HepG2 (cell line): Measurements from ENCODE around the gene ZBTB48. TPM values are rescaled to one million over a fixed set of nuclear protein-coding genes. Genes with fewer than 3 reads are reported as not detected.

Experiments used
- ARID4A ChIP-seq: sonication (generic); formaldehyde crosslinking; IDR thresholded peaks from 2 replicates; pipeline ENCODE4 v1.5.0; 2020; ENCODE audit warnings: mild to moderate bottlenecking, missing genetic modification reagents, borderline replicate concordance
- ATF4 ChIP-seq, 2 experiments: fragments of 450-650 bp in 1 of 2; sonication (generic) in 1 of 2; formaldehyde crosslinking; IDR thresholded peaks; 2 replicates each; pipeline versions ENCODE4 v1.5.0 to v1.8.0; 2020 to 2022; ENCODE audit warnings: mild to moderate bottlenecking in 1 of 2, missing genetic modification reagents in 1 of 2
- CBX1 ChIP-seq: IDR thresholded peaks from one replicate; pipeline ENCODE4 v1.6.1; 2016; ENCODE audit warnings: antibody characterized with exemption, low read depth
- FLYWCH1 ChIP-seq: sonication (generic); formaldehyde crosslinking; IDR thresholded peaks from 2 replicates; pipeline ENCODE4 v1.8.1; 2023; ENCODE audit warnings: mild to moderate bottlenecking, missing genetic modification reagents
- GMEB2 ChIP-seq: IDR thresholded peaks from 2 replicates; pipeline ENCODE4 v1.6.1; 2016; ENCODE audit warnings: missing biosample characterization, missing genetic modification reagents, low read depth
- MEIS1 ChIP-seq: sonication (generic); formaldehyde crosslinking; IDR thresholded peaks from 2 replicates; pipeline ENCODE4 v1.9.0; 2021; ENCODE audit warnings: mild to moderate bottlenecking, missing genetic modification reagents, moderate library complexity, borderline replicate concordance
- MTERF4 ChIP-seq: sonication (generic); formaldehyde crosslinking; IDR thresholded peaks from 2 replicates; pipeline ENCODE4 v1.8.0; 2023; ENCODE audit warnings: mild to moderate bottlenecking, missing genetic modification reagents
- RFX1 ChIP-seq: fragments of 450-650 bp; IDR thresholded peaks from 2 replicates; pipeline ENCODE4 v1.6.1; 2017
- SOX13 ChIP-seq, 3 experiments: fragments of 450-650 bp in 1 of 3; sonication (generic) in 1 of 3; formaldehyde crosslinking in 1 of 3; IDR thresholded peaks in 2 of 3; conservative IDR thresholded peaks in 1 of 3; 2 replicates each; pipeline versions ENCODE4 v1.5.0 to v1.6.1; 2016 to 2020; ENCODE audit warnings: antibody characterized with exemption in 1 of 3, mild to moderate bottlenecking in 1 of 3, missing compliant biosample characterization in 1 of 3, missing genetic modification reagents in 1 of 3, moderate library complexity in 1 of 3
- ZMAT3 ChIP-seq: sonication (generic); formaldehyde crosslinking; conservative IDR thresholded peaks from 2 replicates; pipeline ENCODE4 v1.7.0; 2021; ENCODE audit warnings: missing genetic modification reagents
- polyA plus RNA-seq, 8 experiments: library from polyadenylated mRNA; depleted of rRNA in 3 of 8; stranded (reverse) in 7 of 8; unstranded in 1 of 8; fragments of >200 nt; fragmentation: Illumina TruSeq in 4 of 8; extraction: Trizol in 4 of 8; gene quantifications; 2 replicates each; pipeline versions ENCODE4 v1.2.1 to v1.2.3, GENCODE V29; 2011 to 2016; ENCODE audit warnings: low read depth in 4 of 8, missing spikeins in 1 of 8, mixed read lengths in 1 of 8; ENCODE audit not compliant: insufficient read depth in 1 of 8
- total RNA-seq, 5 experiments: library from RNA; depleted of rRNA; stranded (reverse); fragments of >200 nt; fragmentation: Illumina TruSeq; extraction: Trizol; gene quantifications; 2 replicates each; pipeline ENCODE4 v1.2.3, GENCODE V29; 2016; ENCODE audit warnings: low read depth in 1 of 5
- TF ChIP-seq, protein P1 (sequence below): IDR thresholded peaks from 2 replicates; pipeline ENCODE4 v1.6.1; 2012; ENCODE audit warnings: inconsistent platforms
- TF ChIP-seq, protein P2 (sequence below), 2 experiments: IDR thresholded peaks; 2 replicates each; pipeline ENCODE4 v1.6.1; 2011 to 2012; ENCODE audit warnings: low read length in 2 of 2, borderline replicate concordance in 1 of 2, low read depth in 1 of 2, mild to moderate bottlenecking in 1 of 2, moderate library complexity in 1 of 2

Gene ZBTB48
- total and polyA plus RNA-seq, 2 of the 13 experiments (the other 11 are each of a cell fraction or from before 2014, with no cell fraction given), result 13.0 to 17.1 TPM

DNA sequence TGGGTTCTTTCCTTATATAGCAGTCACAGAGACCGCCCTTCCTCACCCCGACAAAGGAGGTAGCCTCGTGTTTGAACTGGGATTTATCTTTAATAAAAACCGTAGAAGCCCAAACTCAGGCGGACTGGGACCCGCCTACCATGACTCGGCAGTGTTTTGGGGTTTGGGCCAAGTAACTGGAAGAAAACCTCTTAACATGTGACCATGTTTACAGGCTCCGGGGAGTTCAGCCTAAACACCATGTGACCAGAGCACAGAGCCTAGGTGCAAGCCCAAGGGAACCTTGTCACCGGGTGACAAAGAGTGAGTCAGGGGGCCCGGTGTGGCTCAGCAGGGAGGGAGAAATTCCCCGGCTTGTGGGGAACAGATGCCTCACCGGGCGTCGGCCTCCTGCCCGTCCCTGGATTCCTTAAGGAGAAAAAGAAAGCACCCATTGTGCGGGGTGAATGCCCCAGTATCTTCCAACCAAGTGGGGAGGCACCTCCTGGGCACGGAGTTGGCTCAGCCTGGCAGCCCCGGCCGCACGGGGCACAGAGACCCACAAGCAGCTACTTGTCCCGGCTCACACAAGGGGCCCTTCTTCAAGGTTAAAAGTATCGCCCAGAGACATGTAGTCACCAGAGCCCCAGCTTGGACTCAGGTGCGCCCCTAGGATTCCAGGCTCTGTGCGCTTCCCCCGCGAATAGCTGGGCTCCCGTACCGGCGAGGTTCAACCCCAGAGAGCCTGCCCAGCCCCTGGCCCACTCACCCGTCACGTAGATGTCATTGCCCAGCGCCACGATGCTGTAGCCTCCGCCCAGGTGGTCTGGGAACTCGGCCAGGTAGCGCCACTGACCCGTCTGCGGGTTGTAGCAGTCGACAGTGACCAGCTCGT, 21.5 kb downstream of the ZBTB48 start (continued):
- peak; percentile 78 for TF ChIP-seq ARID4A (CRISPR knock-in tag)
- TF ChIP-seq GMEB2 (CRISPR knock-in tag), result no peak
- no peak for TF ChIP-seq CBX1
- peak in 1 of 2 experiments; percentile 27; a peak in 1 of 4 replicates for TF ChIP-seq ATF4 (CRISPR knock-in tag; IDR thresholded peaks at IDR 0.05)
- 0 out of 2 replicates have a peak, but pooled peaks have one; percentile 61 for TF ChIP-seq MEIS1 (CRISPR knock-in tag)
- TF ChIP-seq, protein P1, sequence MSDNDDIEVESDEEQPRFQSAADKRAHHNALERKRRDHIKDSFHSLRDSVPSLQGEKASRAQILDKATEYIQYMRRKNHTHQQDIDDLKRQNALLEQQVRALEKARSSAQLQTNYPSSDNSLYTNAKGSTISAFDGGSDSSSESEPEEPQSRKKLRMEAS, result peak; percentile 87
- TF ChIP-seq ZMAT3, result no peak
- no peak for TF ChIP-seq FLYWCH1 (CRISPR knock-in tag)
- TF ChIP-seq MTERF4 (CRISPR knock-in tag), result peak; percentile 61; the same call in 1 of the 2 replicates
- TF ChIP-seq SOX13 (IDR thresholded peaks at IDR 0.05), result no peak
- TF ChIP-seq SOX13 (CRISPR knock-in tag; conservative IDR thresholded peaks at IDR 0.05 in 1 of 2, IDR thresholded peaks at IDR 0.05 in 1 of 2), result 0 out of 4 replicates have a peak, but pooled peaks of 1 of the 2 experiments have one; percentile 5
- TF ChIP-seq, protein P2, sequence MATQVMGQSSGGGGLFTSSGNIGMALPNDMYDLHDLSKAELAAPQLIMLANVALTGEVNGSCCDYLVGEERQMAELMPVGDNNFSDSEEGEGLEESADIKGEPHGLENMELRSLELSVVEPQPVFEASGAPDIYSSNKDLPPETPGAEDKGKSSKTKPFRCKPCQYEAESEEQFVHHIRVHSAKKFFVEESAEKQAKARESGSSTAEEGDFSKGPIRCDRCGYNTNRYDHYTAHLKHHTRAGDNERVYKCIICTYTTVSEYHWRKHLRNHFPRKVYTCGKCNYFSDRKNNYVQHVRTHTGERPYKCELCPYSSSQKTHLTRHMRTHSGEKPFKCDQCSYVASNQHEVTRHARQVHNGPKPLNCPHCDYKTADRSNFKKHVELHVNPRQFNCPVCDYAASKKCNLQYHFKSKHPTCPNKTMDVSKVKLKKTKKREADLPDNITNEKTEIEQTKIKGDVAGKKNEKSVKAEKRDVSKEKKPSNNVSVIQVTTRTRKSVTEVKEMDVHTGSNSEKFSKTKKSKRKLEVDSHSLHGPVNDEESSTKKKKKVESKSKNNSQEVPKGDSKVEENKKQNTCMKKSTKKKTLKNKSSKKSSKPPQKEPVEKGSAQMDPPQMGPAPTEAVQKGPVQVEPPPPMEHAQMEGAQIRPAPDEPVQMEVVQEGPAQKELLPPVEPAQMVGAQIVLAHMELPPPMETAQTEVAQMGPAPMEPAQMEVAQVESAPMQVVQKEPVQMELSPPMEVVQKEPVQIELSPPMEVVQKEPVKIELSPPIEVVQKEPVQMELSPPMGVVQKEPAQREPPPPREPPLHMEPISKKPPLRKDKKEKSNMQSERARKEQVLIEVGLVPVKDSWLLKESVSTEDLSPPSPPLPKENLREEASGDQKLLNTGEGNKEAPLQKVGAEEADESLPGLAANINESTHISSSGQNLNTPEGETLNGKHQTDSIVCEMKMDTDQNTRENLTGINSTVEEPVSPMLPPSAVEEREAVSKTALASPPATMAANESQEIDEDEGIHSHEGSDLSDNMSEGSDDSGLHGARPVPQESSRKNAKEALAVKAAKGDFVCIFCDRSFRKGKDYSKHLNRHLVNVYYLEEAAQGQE (IDR thresholded peaks at IDR 0.05; ENCODE audit: borderline replicate concordance in 1 of 2, low read depth in 1 of 2, low read length in 2 of 2), result no peak
- no peak for TF ChIP-seq RFX1
